GM12878 (cell line): ENCODE measurements around the gene ADAMTS17. TPM values are rescaled to one million over a fixed set of nuclear protein-coding genes. Genes with fewer than 3 reads are reported as not detected.

Source experiments
- ATAC-seq: fragments of 200-7000 bp; cut with Tn5 transposase; 3 replicates; pipeline ENCODE4 v1.9.1; 2020; ENCODE audit warnings: mild to moderate bottlenecking, moderate library complexity
- BruUV-seq: library from RNA; stranded (reverse); fragments of 400-500 nt; replicated peaks from 2 replicates; lab custom pipeline; 2021; lab: Mats Ljungman, UMichigan
- CTCF ChIA-PET: fragments of 300-600 bp; sonication (Branson Sonifier 250); formaldehyde crosslinking; extraction: SDS; loops from one replicate; lab custom pipeline; 2021; ENCODE audit warnings: inconsistent platforms; lab: Yijun Ruan, JAX
- POLR2A ChIA-PET: fragments of 350-600 bp; formaldehyde crosslinking; extraction: SDS; loops from one replicate; lab custom pipeline; 2021; ENCODE audit warnings: inconsistent platforms; lab: Charles Lee
- RAD21 ChIA-PET: fragments of 300-600 bp; sonication (Branson Sonifier 250); formaldehyde crosslinking; loops from one replicate; lab custom pipeline; 2023; ENCODE audit warnings: antibody characterized with exemption; ENCODE audit not compliant: unreplicated experiment; lab: Charles Lee
- SMC1A ChIA-PET: fragments of 300-600 bp; sonication (Branson Sonifier 250); formaldehyde crosslinking; loops from one replicate; lab custom pipeline; 2023; ENCODE audit not compliant: unreplicated experiment, uncharacterized antibody; lab: Charles Lee
- DNase-seq: peaks from one replicate; pipeline ENCODE4 v3.0.0-alpha.2; 2011; ENCODE audit warnings: low read depth, low spot score
- FAIRE-seq: peaks from 3 replicates; lab custom pipeline; 2011; peaks lifted over from hg19 to GRCh38; lab: Jason Lieb, UNC
- H2AFZ ChIP-seq: 2 replicates; pipeline ENCODE4 v1.6.0; 2011; ENCODE audit warnings: low read depth, low read length, control low read depth; ENCODE audit not compliant: control insufficient read depth
- H3K27ac ChIP-seq: 2 replicates; pipeline ENCODE4 v1.5.1; 2011; ENCODE audit warnings: control low read depth; ENCODE audit not compliant: control insufficient read depth, insufficient read depth
- H3K27me3 ChIP-seq, 2 experiments: replicated peaks in 1 of 2; 2 replicates each; pipeline versions ENCODE4 v1.6.0 to v1.6.1; 2011; ENCODE audit warnings: low read length in 1 of 2; ENCODE audit not compliant: control insufficient read depth in 2 of 2, insufficient read depth in 2 of 2
- H3K36me3 ChIP-seq, 2 experiments: 2 replicates each; pipeline ENCODE4 v1.5.1; 2011; ENCODE audit warnings: low read length in 1 of 2; ENCODE audit not compliant: control insufficient read depth in 2 of 2, insufficient read depth in 2 of 2
- H3K4me1 ChIP-seq: 2 replicates; pipeline ENCODE4 v1.6.1; 2011; ENCODE audit warnings: mild to moderate bottlenecking, low read length, moderate library complexity, mixed read lengths; ENCODE audit not compliant: control insufficient read depth, insufficient read depth
- H3K4me2 ChIP-seq: 2 replicates; pipeline ENCODE4 v1.6.0; 2011; ENCODE audit warnings: control low read depth; ENCODE audit not compliant: control insufficient read depth, insufficient read depth
- H3K4me3 ChIP-seq: fragments of 200-600 bp; sonication (generic); 2 replicates; pipeline ENCODE4 v1.5.1; 2016
- H3K79me2 ChIP-seq: 2 replicates; pipeline ENCODE4 v1.6.0; 2011; ENCODE audit warnings: low read length; ENCODE audit not compliant: control insufficient read depth, insufficient read depth
- H3K9ac ChIP-seq: 2 replicates; pipeline ENCODE4 v1.8.0; 2011; ENCODE audit warnings: low read length, control low read depth, mixed read lengths; ENCODE audit not compliant: control insufficient read depth, insufficient read depth
- H3K9me3 ChIP-seq: replicated peaks from 3 replicates; pipeline ENCODE4 v1.5.1; 2011; ENCODE audit warnings: mild to moderate bottlenecking, low read length; ENCODE audit not compliant: control insufficient read depth, insufficient read depth
- H4K20me1 ChIP-seq: 2 replicates; pipeline ENCODE4 v1.6.0; 2011; ENCODE audit not compliant: control insufficient read depth, insufficient read depth
- ASH2L ChIP-seq: fragments of 300-600, 200-600 bp; sonication (generic); IDR thresholded peaks from 2 replicates; pipeline ENCODE4 v1.6.1; 2017; ENCODE audit warnings: low read depth, mild to moderate bottlenecking, borderline replicate concordance
- BRCA1 ChIP-seq: IDR thresholded peaks from 2 replicates; pipeline ENCODE4 v1.6.1; 2011; ENCODE audit warnings: low read depth, low read length, improper control_type of control experiment
- CBX5 ChIP-seq: sonication (generic); IDR thresholded peaks from 2 replicates; pipeline ENCODE4 v1.6.1; 2016; ENCODE audit warnings: low read depth, moderate library complexity, mild to moderate bottlenecking, inconsistent platforms
- EGR1 ChIP-seq, 2 experiments: IDR thresholded peaks; 1 replicate in 1 of 2; 2 replicates in 1 of 2; pipeline ENCODE4 v1.6.1; 2011 to 2012; ENCODE audit warnings: low read depth in 2 of 2, low read length in 2 of 2, borderline replicate concordance in 1 of 2, mild to moderate bottlenecking in 1 of 2, moderate library complexity in 1 of 2
- EZH2 ChIP-seq: IDR thresholded peaks from 2 replicates; pipeline ENCODE4 v1.6.1; 2012; ENCODE audit warnings: low read depth, mild to moderate bottlenecking, control low read depth, inconsistent platforms, low read length, borderline replicate concordance; ENCODE audit not compliant: control insufficient read depth
- JUNB ChIP-seq: IDR thresholded peaks from 2 replicates; pipeline ENCODE4 v1.6.1; 2016; ENCODE audit warnings: antibody characterized with exemption, mild to moderate bottlenecking
- KDM1A ChIP-seq: fragments of 200-600 bp; sonication (generic); IDR thresholded peaks from 2 replicates; pipeline ENCODE4 v1.6.1; 2016; ENCODE audit warnings: borderline replicate concordance
- MAX ChIP-seq: IDR thresholded peaks from 2 replicates; pipeline ENCODE4 v1.6.1; 2012; ENCODE audit warnings: low read depth, low read length, improper control_type of control experiment
- PRDM15 ChIP-seq: fragments of 450-650 bp; formaldehyde crosslinking; IDR thresholded peaks from 2 replicates; pipeline ENCODE4 v1.4.0; 2020; ENCODE audit warnings: mild to moderate bottlenecking, moderate library complexity
- SIX5 ChIP-seq: IDR thresholded peaks from 2 replicates; pipeline ENCODE4 v1.6.1; 2011; ENCODE audit warnings: mild to moderate bottlenecking, low read depth, low read length, moderate library complexity; ENCODE audit not compliant: severe bottlenecking
- SREBF2 ChIP-seq: IDR thresholded peaks from 2 replicates; pipeline ENCODE4 v1.6.1; 2012; ENCODE audit warnings: mild to moderate bottlenecking, low read length
- WGBS: methylation state at CpG from one replicate; pipeline ENCODE4 v1.1.6; 2016; ENCODE audit warnings: low lambda C conversion rate; ENCODE audit not compliant: insufficient replicate concordance, insufficient coverage; ENCODE audit errors: missing lambda C conversion rate; 5-methylcytosine and 5-hydroxymethylcytosine counted together
- in situ Hi-C: fragments of 300-500 bp; cut with MboI; formaldehyde crosslinking; loops from 9 replicates; pipeline ENCODE4 v1.14.3; 2018; ENCODE audit warnings: mixed read lengths
- intact Hi-C: fragments of 100-400 bp; cut with micrococcal nuclease; formaldehyde crosslinking; loops from one replicate; pipeline ENCODE4 v1.14.2; 2022; ENCODE audit not compliant: unreplicated experiment
- polyA plus RNA-seq, 11 experiments: library from polyadenylated mRNA; depleted of rRNA in 4 of 11; unstranded in 6 of 11; stranded (reverse) in 5 of 11; fragments of >200 nt; fragmentation: Nextera tagmentation in 4 of 11; fragmentation: Illumina TruSeq in 1 of 11; extraction: Ambion mirVana in 4 of 11; extraction: Trizol in 1 of 11; gene quantifications; 1 replicate in 1 of 11; 2 replicates in 10 of 11; pipeline versions ENCODE4 v1.2.1 to v1.2.3, GENCODE V29; 2011 to 2016; ENCODE audit warnings: inconsistent platforms in 2 of 11, missing spikeins in 2 of 11, low read depth in 1 of 11
- total RNA-seq, 4 experiments: library from RNA; depleted of rRNA in 3 of 4; stranded (reverse); fragments of >200 nt in 3 of 4; fragmentation: Illumina TruSeq in 1 of 4; extraction: Trizol in 1 of 4; gene quantifications; 2 replicates each; pipeline versions ENCODE4 v1.2.1 to v1.2.3, GENCODE V29; 2013 to 2021
- TF ChIP-seq, protein P1 (sequence below): fragments of 450-650 bp; IDR thresholded peaks from 2 replicates; pipeline ENCODE4 v1.6.1; 2017; ENCODE audit warnings: borderline replicate concordance

The ADAMTS17 gene
- total and polyA plus RNA-seq, 10 of the 15 experiments (the other 5 are each of a cell fraction or from before 2014, with no cell fraction given): 0.04 to 0.50 (median 0.10) TPM; not detected in 4

- in situ Hi-C loops: no loop called here
- DNase-seq (no peak), FAIRE-seq (no peak), ATAC-seq (no peak)
- H2AFZ ChIP-seq: no peak overlapping the region
- no peaks in the 10 kb centered on the region for H4K20me1 ChIP-seq
- ChIA-PET CTCF (no interaction called here), RAD21 (no interaction called here), POLR2A (no interaction called here), SMC1A (no interaction called here)
- no peak overlapping the region for H3K27ac ChIP-seq
- BruUV-seq: no TSS peak
- H3K36me3 ChIP-seq: no peaks in the 10 kb centered on the region
- no peaks in the 10 kb centered on the region; the same call in 2 of the 3 replicates for H3K9me3 ChIP-seq
- no peak overlapping the region for H3K9ac ChIP-seq
- H3K4me3 ChIP-seq: no peak overlapping the region
- no peaks in the 10 kb centered on the region for H3K4me1 ChIP-seq
- 3% methylated on average over 10 of the region's 10 CpGs for WGBS
- TF ChIP-seq CBX5 (no peak), ASH2L (no peak), KDM1A (no peak), PRDM15 (no peak), BRCA1 (no peak), EGR1 (IDR thresholded peaks at IDR 0.05; ENCODE audit: borderline replicate concordance in 1 of 2, low read depth in 2 of 2, low read length in 2 of 2) (no peak), MAX (no peak), SREBF2 (no peak), EZH2 (no peak), SIX5 (no peak), JUNB (no peak)
- TF ChIP-seq, protein P1, sequence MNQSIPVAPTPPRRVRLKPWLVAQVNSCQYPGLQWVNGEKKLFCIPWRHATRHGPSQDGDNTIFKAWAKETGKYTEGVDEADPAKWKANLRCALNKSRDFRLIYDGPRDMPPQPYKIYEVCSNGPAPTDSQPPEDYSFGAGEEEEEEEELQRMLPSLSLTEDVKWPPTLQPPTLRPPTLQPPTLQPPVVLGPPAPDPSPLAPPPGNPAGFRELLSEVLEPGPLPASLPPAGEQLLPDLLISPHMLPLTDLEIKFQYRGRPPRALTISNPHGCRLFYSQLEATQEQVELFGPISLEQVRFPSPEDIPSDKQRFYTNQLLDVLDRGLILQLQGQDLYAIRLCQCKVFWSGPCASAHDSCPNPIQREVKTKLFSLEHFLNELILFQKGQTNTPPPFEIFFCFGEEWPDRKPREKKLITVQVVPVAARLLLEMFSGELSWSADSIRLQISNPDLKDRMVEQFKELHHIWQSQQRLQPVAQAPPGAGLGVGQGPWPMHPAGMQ: no peak
- TF ChIP-seq, all 136 proteins: peak for 0
- H3K4me2 ChIP-seq: no peak overlapping the region
- no peaks in the 10 kb centered on the region for H3K79me2 ChIP-seq
- intact Hi-C loops: no loop called here
- no peaks in the 10 kb centered on the region; a peak in 1 of 4 replicates for H3K27me3 ChIP-seq
Observed at GRCh38 chr15:100060276-100060926, 281.4 kb downstream of the ADAMTS17 start.
